Measurements from ENCODE around the gene FAAH. TPM values are rescaled to one million over a fixed set of nuclear protein-coding genes. Genes with fewer than 3 reads are reported as not detected.

FAAH gene
- total RNA-seq, 4 donors from 2014 or later = 18.1 to 50.5 (median 27.7) TPM

- H3K9me3 ChIP-seq = no peaks in the 10 kb centered on the region
- no peaks in the 10 kb centered on the region for H3K27me3 ChIP-seq
- WGBS = 72% methylated on average over 4 of the region's 7 CpGs
- H3K4me1 ChIP-seq = peaks cover 13% of the 10 kb centered on the region
- no peak for TF ChIP-seq EP300 (IDR thresholded peaks at IDR 0.05)
- no peak for TF ChIP-seq POLR2A (IDR thresholded peaks at IDR 0.05)
- TF ChIP-seq CTCF (IDR thresholded peaks at IDR 0.05) = no peak
- TF ChIP-seq POLR2AphosphoS5 (IDR thresholded peaks at IDR 0.05) = no peak
- H3K36me3 ChIP-seq = peaks cover 28% of the 10 kb centered on the region
- no peak overlapping the region for H3K4me3 ChIP-seq
- H3K27ac ChIP-seq = no peak overlapping the region
- DNase-seq (ENCODE audit: low spot score in 2 of 2) = no peak
Measured at GRCh38 chr1:46411010-46411405, 16.9 kb downstream of the FAAH start.

- no peak for DNase-seq (ENCODE audit: low spot score in 2 of 2)
- TF ChIP-seq POLR2A (IDR thresholded peaks at IDR 0.05) (no peak), CTCF (IDR thresholded peaks at IDR 0.05) (peak in 1 of 2 donors; percentile 29), POLR2AphosphoS5 (IDR thresholded peaks at IDR 0.05) (no peak), EP300 (IDR thresholded peaks at IDR 0.05) (no peak)
- Histone ChIP-seq H3K27ac (no peak overlapping the region), H3K4me1 (peaks cover 5% of the 10 kb centered on the region), H3K27me3 (no peaks in the 10 kb centered on the region), H3K9me3 (no peaks in the 10 kb centered on the region), H3K36me3 (peaks cover 28% of the 10 kb centered on the region), H3K4me3 (no peak overlapping the region)
- WGBS = 97% methylated on average over 5 of the region's 16 CpGs
Measured at GRCh38 chr1:46411601-46412341, 17.7 kb downstream of the FAAH start.

GRCh38 chr1:46412893-46413595 lies 18.9 kb downstream of the FAAH start:
- TF ChIP-seq POLR2AphosphoS5 (IDR thresholded peaks at IDR 0.05) (no peak), EP300 (IDR thresholded peaks at IDR 0.05) (no peak), CTCF (IDR thresholded peaks at IDR 0.05) (no peak), POLR2A (IDR thresholded peaks at IDR 0.05) (no peak)
- Histone ChIP-seq H3K4me1 (peaks cover 3% of the 10 kb centered on the region), H3K4me3 (no peak overlapping the region), H3K36me3 (peaks cover 28% of the 10 kb centered on the region), H3K27me3 (no peaks in the 10 kb centered on the region), H3K9me3 (no peaks in the 10 kb centered on the region), H3K27ac (no peak overlapping the region)
- no peak for DNase-seq (ENCODE audit: low spot score in 2 of 2)
- WGBS = 80% methylated on average over 10 of the region's 13 CpGs

GRCh38 chr1:46413596-46413985 lies 19.5 kb downstream of the FAAH start:
- Histone ChIP-seq H3K27me3 (no peaks in the 10 kb centered on the region), H3K4me3 (no peak overlapping the region), H3K36me3 (peaks cover 24% of the 10 kb centered on the region), H3K9me3 (no peaks in the 10 kb centered on the region), H3K4me1 (peaks cover 3% of the 10 kb centered on the region), H3K27ac (no peak overlapping the region)
- TF ChIP-seq EP300 (IDR thresholded peaks at IDR 0.05) = no peak
- TF ChIP-seq CTCF (IDR thresholded peaks at IDR 0.05) = peak in 1 of 2 donors; percentile 13
- WGBS = 84% methylated on average over 7 of the region's 7 CpGs
- DNase-seq (ENCODE audit: low spot score in 2 of 2) = no peak

GRCh38 chr1:46415514-46415913 lies 21.4 kb downstream of the FAAH start:
- Histone ChIP-seq H3K4me3 (no peak overlapping the region), H3K27me3 (no peaks in the 10 kb centered on the region), H3K36me3 (peaks cover 14% of the 10 kb centered on the region), H3K27ac (no peak overlapping the region), H3K4me1 (peaks cover 2% of the 10 kb centered on the region), H3K9me3 (no peaks in the 10 kb centered on the region)
- WGBS = 29% methylated on average over 4 of the region's 4 CpGs
- DNase-seq (ENCODE audit: low spot score in 2 of 2) = no peak
- no peak for TF ChIP-seq POLR2A (IDR thresholded peaks at IDR 0.05)
